Non-pigmented ciliary epithelial cell (primary cell): Measurements from ENCODE around the gene TMEM255B.
"Not testable (repeated sequence)": the region's sequence is repeated elsewhere in the genome, so short reads cannot be mapped to it uniquely, and the experiment has no call there.

Source experiments
- DNase-seq: peaks from one replicate; pipeline ENCODE4 v3.0.0-alpha.2; 2010; ENCODE audit warnings: low read depth

TMEM255B gene

GRCh38 chr13:113787694-113788093 lies 28.7 kb downstream of the TMEM255B start:
- no peak for DNase-seq

- no peak for DNase-seq
Observed at GRCh38 chr13:113788413-113789135, 29.5 kb downstream of the TMEM255B start.

- no peak for DNase-seq
Observed at GRCh38 chr13:113789167-113789566, 30.1 kb downstream of the TMEM255B start.

DNA sequence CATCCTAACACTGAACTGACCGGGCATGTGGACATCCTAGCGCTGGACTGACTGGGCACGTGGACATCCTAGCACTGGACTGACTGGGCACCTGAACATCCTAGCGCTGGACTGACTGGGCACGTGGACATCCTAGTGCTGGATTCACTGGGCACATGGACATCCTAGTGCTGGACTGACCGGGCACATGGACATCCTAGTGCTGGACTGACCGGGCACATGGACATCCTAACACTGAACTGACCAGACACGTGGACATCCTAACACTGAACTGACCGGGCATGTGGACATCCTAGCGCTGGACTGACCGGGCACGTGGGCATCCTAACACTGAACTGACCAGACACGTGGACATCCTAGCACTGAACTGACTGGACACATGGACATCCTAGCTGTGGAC lies 30.9 kb downstream of the TMEM255B start:
- not testable (repeated sequence) for DNase-seq

GRCh38 chr13:113791226-113791625 lies 32.2 kb downstream of the TMEM255B start:
- no peak for DNase-seq

DNA sequence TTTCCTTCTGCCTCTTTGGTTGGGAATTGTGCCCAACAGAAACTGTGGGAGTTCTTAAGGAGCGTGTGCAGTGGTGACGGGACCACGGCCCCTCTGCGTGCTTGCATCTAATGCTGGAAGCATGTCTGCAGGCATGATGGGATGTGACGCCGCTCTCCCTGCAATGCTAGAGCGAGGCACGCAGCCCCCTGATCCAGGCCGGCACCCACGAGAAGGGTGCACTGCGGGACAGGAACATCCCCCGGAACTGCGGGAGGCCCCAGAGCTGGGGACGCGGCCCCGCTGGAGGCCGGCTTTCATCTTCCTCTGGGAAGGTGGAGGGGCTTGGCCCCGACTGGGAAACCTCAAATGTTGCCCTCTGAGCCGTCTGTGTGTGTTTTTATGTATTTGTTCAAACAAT lies 32.7 kb downstream of the TMEM255B start:
- DNase-seq: no peak

DNA sequence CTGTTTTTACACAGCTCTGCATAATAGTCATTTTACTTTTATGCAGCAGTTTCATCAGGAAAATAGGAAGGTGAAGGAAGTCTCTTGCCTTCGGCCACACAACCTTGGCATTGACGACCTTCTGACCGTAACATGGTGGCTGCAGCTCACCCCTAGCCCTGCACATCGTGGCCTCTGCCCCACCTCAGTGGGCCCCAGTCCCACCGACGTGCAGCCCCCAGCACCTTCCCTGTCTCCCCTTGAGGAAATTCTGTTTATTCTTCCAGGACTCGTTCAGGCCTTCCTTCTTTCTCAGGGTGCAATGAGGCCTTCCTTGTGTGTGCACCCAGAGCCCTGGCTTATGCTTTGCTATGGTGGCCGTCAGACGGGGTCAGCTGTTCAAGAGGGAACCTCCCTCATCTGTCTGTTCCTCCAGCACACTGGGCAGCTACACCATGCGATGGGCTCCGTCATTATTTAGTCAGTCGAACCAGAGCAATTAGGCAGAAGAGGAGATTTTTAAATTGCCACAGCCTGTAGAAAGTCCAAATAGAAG lies 33.3 kb downstream of the TMEM255B start:
- DNase-seq: no peak

GRCh38 chr13:113792886-113793717 lies 34.1 kb downstream of the TMEM255B start:
- no peak for DNase-seq

- DNase-seq: no peak
Observed at GRCh38 chr13:113793718-113794085, 34.7 kb downstream of the TMEM255B start.

GRCh38 chr13:113794086-113794485 lies 35.1 kb downstream of the TMEM255B start:
- DNase-seq: no peak

DNA sequence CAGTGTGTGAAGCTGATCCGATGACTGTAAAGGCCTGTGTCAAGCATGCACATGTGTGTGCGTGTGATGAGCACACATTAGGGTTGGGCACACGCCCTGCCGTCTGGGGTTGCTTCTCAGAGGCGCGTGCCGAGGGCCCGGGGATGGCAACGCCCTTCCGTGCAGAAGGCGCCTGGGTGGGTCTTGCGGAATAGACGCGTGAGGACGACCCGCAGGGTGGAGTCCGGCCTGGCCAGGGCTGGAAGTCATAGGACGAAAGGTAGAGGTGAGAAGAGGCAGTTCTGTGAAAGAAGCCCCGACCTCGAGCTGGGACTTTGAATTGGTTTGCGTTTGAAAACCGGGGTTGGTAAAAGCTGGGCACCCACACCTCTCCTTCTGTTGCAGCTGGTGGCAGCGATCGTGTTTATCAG lies 35.7 kb downstream of the TMEM255B start:
- DNase-seq: no peak

- not testable (repeated sequence) for DNase-seq
Observed at GRCh38 chr13:113795362-113795761, 36.3 kb downstream of the TMEM255B start.

DNA sequence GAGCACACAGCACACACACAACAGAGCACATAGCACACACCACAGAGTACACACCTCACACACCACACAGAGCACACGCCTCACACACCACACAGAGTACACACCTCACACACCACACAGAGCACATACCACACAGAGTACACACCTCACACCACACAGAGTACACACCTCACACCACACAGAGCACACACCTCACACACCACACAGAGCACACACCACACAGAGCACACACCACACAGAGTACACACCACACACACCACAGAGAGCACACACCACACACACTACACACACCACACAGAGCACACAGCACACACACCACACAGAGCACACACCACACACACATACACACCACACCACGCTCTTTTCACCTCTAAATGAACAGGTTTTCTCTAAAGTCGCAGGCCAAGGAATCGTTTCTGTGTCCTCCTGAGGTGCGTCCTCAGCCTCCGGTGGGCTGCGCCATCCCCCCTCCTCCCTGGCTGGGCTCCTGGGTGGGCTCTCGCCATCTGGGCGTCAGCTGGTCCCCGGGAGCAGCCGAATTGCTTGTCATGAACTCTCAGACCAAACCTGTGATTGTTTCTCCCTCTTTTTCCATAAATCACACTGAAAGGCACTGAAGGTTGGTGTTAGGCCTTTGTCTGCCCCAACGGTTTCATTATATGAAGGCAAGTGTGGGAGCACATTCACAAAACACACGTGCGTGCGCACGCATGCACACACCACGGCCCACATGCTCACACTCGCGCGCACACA lies 37.4 kb downstream of the TMEM255B start:
- no peak for DNase-seq

DNA sequence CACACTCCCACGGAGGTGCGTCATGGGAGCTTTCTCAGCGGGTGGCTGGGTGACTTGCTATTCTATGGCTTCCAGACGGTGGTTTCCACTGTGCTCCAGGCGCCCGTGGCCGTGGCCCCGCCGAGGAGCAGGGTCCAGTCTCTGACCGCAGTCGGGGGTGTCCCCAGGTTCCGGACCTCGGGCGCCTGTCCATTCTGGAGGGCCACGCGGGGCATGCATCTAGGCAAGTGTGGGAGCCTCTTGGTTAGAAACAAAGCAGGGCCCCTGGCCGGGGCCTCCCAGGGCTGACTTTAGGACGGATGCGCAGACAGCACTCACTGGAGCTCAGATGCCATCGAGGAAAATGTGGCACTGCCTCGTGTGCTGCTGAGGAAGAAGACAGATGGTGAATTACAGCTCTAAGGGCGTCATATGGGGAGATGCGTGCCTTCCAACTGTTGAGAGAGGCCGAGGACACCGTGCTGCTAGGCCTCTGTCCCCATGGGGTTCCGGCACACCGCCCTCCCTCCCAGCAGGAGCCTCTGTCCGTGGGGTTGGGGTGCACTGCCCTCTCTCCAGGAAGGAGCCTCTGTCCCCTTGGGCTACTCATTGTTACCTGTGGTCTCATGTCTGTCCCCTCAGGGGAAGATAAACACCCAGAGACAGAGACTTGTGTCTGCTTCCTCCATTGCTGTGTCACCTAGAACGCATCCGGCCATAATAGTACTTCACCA lies 38.1 kb downstream of the TMEM255B start:
- DNase-seq: no peak

DNA sequence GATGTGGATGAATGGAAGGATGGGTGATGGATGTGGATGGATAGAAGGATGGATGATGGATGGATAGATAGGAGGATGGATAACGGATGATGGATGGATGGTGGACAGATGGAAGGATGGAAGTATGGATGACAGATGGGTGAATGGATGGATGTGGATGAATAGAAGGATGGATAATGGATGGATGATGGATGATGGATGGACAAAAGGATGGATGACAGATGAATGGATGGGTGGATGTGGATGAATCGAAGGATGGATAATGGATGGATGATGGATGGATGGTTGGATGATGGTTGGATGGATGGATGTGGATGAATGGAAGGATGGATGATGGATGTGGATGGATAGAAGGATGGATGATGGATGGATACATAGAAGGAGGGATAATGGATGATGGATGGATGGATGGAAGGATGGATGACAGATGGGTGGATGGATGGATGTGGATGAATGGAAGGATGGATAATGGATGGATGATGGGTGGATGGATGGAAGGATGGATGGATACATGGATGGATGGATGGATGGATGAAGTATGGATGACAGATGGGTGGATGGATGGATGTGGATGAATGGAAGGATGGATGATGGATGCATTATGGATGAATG lies 39.3 kb downstream of the TMEM255B start:
- no peak for DNase-seq

DNA sequence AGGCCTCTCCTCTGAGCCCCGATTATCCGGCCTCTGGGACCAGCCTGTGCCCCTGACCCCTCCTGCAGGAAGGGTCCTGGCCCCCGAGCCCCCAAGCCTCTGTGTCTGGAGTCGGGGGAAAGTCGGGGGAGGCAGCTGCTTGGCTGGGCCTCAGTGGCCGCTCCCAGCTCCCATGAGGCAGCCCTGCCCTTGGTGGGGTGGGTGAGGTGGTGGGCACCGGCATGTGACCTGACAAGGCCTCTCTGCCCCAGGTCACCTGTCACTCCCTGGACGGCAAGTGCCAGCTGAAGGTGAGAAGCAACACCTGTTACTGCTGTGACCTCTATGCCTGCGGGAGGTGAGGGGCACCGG lies 41.5 kb downstream of the TMEM255B start:
- DNase-seq: no peak

- DNase-seq: no peak
Observed at GRCh38 chr13:113801289-113801961, 42.4 kb downstream of the TMEM255B start.

DNA sequence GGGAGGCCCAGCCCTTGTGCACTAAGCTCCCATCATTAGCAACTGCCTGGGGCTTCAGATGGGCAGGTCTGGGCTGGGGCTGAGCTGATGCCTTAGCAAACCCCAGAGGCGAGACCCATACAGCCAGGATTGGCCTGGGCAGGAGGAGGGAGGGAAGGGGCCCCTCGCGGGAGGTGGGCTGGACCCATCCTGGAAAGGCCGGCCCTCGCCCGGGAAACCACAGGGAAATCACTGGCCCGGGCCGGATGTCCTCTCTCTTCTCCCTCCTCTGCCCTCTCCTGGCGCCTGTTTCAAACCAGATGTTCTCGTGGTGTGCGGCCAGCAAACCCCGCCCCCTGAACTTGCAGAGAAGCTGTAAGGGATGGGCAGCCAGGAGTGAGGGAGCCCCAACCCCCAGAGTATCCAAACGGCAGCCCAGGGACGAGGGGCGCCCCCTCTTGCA lies 43.1 kb downstream of the TMEM255B start:
- no peak for DNase-seq

- no peak for DNase-seq
Observed at GRCh38 chr13:113802761-113803160, 43.7 kb downstream of the TMEM255B start.

- DNase-seq: no peak
Observed at GRCh38 chr13:113803409-113804016, 44.5 kb downstream of the TMEM255B start.
